ENCODE data around the gene C2CD2. TPM values are rescaled to one million over a fixed set of nuclear protein-coding genes. Genes with fewer than 3 reads are reported as not detected.

The C2CD2 gene
- total RNA-seq, 1 donor from 2014 or later: 11.4 TPM

DNA sequence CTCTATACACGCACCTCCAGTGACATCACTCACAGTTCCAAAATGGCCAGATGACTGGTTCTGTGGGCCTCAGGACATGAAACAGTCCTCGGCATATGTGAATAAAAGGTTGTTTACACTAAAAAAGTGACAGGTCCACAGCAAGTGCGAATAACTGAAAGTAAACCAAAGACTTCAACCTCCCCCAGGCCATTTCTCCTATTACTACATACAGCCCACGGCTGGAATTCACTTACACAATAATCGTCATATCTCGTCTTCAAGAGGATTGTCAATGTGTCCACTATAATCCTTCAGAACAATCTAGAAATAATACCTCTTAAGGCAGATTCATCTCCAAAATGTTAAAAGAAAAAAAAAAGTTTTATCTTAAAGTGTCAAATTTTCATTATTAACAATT, 72.8 kb downstream of the C2CD2 start:
- no peak for ATAC-seq

DNA sequence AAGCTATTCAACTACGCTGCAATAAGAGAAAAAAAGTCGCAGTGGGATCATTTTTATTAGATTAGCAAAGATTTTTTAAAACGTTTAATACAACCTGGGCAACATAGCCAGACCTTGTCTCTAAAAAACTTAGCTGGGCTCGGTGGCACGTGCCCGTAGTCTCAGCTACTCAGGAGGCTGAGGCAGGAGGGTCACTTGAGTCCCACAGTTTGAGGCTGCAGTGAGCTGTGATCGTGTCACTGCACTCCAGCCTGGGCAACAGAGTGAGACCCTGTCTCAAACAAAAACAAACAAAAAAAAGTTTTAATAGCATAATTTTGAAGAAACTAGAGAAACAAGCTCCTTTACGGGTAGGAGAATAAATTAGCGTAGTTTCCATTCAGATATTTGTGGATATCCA, 73.7 kb downstream of the C2CD2 start:
- ATAC-seq: no peak

DNA sequence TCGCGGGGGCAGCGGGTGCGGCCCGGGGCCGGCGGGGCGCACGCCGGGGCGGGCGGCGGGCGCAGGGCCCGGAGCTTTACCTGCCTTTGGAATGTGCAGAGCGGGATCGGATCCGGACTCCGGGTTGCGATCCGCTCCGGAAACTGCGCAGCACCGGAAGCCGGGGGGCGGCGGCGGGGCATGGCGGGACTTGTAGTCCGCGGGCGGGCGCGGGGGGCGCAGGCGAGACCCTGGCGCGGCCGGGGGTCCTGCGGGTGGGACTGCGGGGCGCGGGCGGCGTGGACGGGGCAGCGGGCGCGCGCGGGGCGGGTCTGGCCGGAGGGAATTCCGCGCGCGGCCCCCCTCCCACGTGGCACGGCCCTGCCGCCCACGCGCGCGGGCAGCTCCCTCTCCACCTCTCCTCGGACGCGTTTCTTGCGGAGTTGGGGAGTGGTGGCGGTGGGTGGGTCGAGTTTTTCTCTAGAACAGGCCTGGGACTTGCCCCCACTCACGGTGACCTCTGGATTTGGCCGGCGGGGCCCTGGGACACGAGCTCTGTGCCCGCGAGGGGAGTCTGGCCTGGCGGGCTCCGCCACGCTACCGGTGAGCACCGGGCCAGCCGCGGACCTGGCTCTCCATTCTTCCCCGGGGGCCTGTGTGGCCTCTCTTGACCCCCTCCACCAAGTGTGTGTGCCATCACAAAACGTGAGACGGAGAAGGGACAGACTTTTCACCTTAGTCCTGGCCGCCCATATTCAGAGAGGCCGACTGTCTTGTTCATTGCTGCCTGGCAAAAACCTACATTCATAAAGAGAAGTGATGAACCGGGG, 74.4 kb downstream of the C2CD2 start, which contains the start of gene PRDM15:
PRDM15 (minus strand) TSS at position 155 of the 809 bp plus-strand sequence. CDS start 18,981 bp downstream, outside the sequence.
- ATAC-seq: peak; percentile 43

GRCh38 chr21:41878831-41879189, 75.0 kb downstream of the C2CD2 start:
- peak; percentile 51 for ATAC-seq

- ATAC-seq: peak; percentile 48
Observed at GRCh38 chr21:41877901-41878830, 75.7 kb downstream of the C2CD2 start.

GRCh38 chr21:41876928-41877652, 76.7 kb downstream of the C2CD2 start:
- no peak for ATAC-seq

DNA sequence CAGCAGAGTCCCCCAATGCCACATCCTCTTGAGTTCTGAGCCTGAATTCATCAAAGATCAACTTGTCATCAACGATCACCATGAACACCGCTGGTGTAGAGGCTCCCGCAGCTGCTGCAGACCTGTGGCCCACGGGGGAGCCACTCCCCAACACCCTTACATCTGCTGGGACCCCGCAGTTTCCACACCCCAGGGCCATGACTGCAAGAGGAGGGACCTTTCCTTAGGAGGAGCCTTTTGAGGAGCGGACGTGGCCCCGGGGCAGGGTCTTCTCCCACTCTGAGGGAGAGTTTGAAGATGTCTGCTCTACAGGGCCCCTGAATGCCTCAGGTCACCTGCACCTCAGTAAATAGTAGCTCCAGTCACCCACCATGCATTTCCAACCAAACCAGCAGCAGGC, 77.4 kb downstream of the C2CD2 start:
- no peak for ATAC-seq

DNA sequence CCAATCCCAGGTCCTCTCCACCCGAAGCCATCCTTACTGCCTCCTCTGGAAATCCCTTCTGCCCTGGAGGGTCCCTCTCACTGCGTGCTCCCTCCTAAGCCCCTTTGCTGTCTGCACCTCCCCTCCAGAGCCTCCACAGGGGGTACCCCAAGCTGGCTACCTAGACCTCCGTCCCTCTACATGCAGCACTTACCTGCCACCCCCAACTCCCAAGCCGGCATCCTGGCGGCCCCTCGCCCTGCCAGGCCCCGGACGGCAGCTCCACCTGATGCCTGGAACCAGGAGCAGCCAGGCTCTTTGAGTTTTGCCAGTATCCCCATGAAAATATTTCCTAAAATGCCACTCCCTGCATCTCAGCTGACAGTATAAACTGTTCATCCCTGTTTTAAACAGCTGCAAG, 78.7 kb downstream of the C2CD2 start:
- no peak for ATAC-seq

DNA sequence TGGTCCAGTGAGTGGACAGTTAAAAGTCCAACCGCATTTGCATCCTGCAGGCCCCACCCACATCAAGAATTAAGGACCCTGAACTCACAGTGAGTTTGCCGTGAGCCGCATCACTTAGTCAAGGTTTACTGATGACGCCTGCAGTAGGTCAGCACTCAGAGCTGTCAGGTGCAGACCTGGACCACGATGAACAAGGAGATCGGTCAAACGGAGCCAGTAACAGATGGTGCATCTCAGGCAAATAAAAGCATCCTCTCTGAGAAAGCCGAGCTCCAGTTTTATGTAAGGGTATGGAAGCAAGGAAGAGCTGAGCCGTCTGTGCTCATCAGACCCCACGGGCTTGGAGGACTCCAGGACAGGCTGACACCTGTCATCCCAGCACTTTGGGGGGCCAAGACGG, 79.2 kb downstream of the C2CD2 start:
- no peak for ATAC-seq

GRCh38 chr21:41873426-41873825, 80.4 kb downstream of the C2CD2 start:
- no peak for ATAC-seq

- no peak for ATAC-seq
Observed at GRCh38 chr21:41873005-41873404, 80.8 kb downstream of the C2CD2 start.

DNA sequence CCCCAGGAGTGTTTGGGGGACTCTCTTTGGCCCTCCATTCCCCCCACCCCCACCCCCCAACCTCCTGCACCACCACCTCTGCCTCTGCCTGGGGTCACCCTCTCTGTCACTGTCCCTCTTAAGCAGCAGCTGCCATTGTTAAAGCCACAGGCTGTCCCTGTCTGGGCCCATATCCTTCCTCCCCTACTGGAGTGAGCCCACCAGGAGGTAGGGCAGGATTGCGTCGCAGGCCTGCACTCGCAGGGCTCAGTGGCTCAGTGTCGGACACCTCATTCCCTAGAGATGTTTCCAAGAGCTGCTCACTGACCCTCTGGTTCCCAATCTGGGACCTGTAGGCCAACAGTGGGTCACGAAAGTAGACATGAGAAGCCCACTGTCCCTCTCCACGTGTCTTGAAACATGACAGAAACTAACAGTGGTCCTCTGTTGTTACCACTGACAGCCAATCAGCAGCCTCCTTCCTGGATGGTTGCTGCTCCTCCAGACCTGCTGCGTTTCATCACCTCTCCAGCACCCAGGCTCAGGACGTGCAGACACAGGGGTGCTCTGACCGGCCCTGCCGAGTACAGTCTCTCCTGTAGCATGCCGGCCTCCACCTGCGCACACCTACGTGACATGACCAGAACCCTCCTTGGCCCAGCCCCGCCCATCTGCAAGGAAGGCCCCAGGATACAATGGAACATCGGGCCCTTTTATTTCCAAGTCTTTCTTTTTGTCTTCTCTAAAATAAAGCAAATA, 82.4 kb downstream of the C2CD2 start:
- no peak for ATAC-seq

DNA sequence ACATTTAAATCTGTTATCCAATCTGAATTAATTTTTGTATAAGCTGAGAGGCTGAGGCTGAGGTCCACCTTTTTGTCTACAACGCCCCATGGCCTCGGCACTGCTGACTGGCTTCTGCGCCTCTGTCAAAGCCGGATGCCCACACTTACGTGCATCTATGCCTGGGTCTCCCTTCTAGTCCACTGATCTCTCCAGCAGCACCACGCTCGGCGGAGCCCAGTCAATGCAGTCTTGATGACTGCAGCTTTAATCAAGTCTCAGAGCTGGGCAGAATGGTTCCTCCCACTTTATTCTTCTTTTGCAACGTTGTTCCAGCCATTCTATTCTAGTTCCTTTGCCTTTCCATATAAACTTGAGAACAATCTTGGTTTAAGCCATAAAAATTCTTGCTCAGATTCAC, 84.0 kb downstream of the C2CD2 start:
- no peak for ATAC-seq

GRCh38 chr21:41868062-41868710, 85.6 kb downstream of the C2CD2 start:
- no peak for ATAC-seq

GRCh38 chr21:41867313-41867712, 86.5 kb downstream of the C2CD2 start:
- no peak for ATAC-seq

DNA sequence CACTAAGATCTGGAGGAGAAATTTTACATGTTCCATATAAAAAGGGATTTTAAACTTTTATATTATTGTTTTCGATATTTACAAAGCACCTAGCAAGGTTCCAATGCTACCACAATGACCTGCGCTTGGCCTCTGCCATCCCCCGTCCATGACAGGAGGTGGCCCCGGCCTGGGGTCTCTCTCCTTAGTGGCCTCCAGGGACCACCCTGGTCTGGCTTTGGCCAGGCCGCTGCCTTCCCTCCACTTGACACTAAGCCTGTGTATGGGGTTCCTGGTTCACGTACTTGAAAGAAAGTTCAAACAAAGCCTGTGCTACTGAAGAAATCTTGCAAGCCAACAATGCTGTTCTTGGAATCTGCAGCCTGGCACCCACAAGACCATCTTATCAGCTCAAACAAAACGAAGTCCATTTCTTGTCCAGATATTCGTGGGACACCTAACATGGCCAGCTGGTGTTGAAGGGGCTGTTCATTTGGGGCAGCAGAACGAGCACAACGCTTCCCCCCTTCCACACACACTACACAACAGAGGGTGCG, 87.5 kb downstream of the C2CD2 start:
- ATAC-seq: no peak

- ATAC-seq: peak; percentile 38
Observed at GRCh38 chr21:41865002-41865777, 88.6 kb downstream of the C2CD2 start.

DNA sequence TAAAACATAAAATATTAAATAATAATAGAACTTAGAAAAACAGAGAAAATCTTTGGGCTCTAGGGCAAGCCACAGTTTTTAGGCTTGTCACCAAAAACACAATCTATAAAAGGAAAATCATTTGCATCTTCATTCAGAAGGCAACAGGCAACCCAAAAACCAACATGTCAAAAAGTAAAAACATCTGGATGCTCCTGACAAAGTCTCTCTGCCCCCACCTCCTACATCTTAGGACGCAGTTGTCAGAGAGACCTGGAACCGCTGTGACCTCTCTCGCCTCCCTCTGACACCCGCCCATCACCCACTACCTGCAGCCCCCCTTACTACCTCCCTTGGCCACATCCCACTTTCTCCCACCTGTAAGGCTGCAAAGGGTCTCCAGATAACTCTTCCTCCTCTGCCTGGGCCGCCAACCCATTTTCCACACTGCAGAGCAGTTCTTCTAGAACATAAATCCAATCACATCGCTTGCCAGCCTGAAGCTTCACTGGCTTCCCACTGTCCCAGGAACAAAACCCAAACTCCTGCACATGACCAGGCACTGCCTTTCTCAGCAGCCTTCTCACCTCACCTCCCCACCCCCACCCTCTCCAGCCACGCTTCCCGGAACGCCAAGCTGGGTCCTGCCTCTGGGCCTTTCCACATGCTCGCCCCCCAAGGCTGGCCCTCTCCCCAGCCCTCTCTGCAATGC, 89.4 kb downstream of the C2CD2 start:
- no peak for ATAC-seq

DNA sequence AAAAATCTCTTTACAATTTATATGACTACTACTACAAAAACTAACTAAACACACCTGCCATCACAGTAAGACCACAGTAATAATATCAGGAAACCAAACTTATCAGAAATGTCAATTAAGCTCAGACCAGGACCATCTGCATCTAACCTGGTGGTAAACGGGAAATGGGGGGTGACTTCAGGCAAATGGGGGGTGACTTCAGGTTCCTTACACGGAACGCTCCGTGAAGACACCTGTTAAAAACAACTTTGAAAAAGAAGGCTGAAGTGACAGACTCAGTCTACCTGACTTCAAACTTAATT, 90.4 kb downstream of the C2CD2 start:
- no peak for ATAC-seq

DNA sequence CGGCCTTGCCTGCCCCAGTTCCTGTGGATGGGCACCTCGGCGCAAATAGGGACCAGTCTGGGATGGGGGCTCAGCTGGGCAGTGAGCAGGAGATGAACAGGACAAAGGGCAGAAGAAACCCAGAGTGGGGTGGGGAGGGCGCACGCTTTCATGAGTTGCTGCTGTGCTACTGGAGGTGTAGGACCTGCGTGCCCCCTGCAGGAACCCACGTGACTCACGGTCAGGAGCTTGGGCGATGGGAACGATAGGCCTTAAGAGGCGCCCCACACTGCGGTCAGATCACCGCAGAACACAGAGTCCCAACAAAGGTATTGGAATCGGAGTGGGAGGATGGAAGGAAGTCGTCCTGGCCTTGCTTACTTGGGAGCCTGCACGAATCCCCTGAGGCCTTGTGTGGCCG, 91.8 kb downstream of the C2CD2 start:
- no peak for ATAC-seq
